GM12878 (cell line): Measurements from ENCODE around the gene RRP36. TPM values are rescaled to one million over a fixed set of nuclear protein-coding genes. Genes with fewer than 3 reads are reported as not detected.

Experiments used
- ATAC-seq: fragments of 200-7000 bp; cut with Tn5 transposase; 3 replicates; pipeline ENCODE4 v1.9.1; 2020; ENCODE audit warnings: mild to moderate bottlenecking, moderate library complexity
- BruUV-seq: library from RNA; stranded (reverse); fragments of 400-500 nt; replicated peaks from 2 replicates; lab custom pipeline; 2021; lab: Mats Ljungman, UMichigan
- CTCF ChIA-PET: fragments of 300-600 bp; sonication (Branson Sonifier 250); formaldehyde crosslinking; extraction: SDS; loops from one replicate; lab custom pipeline; 2021; ENCODE audit warnings: inconsistent platforms; lab: Yijun Ruan, JAX
- POLR2A ChIA-PET: fragments of 350-600 bp; formaldehyde crosslinking; extraction: SDS; loops from one replicate; lab custom pipeline; 2021; ENCODE audit warnings: inconsistent platforms; lab: Charles Lee
- RAD21 ChIA-PET: fragments of 300-600 bp; sonication (Branson Sonifier 250); formaldehyde crosslinking; loops from one replicate; lab custom pipeline; 2023; ENCODE audit warnings: antibody characterized with exemption; ENCODE audit not compliant: unreplicated experiment; lab: Charles Lee
- SMC1A ChIA-PET: fragments of 300-600 bp; sonication (Branson Sonifier 250); formaldehyde crosslinking; loops from one replicate; lab custom pipeline; 2023; ENCODE audit not compliant: unreplicated experiment, uncharacterized antibody; lab: Charles Lee
- DNase-seq: peaks from one replicate; pipeline ENCODE4 v3.0.0-alpha.2; 2011; ENCODE audit warnings: low read depth, low spot score
- FAIRE-seq: peaks from 3 replicates; lab custom pipeline; 2011; peaks lifted over from hg19 to GRCh38; lab: Jason Lieb, UNC
- H2AFZ ChIP-seq: 2 replicates; pipeline ENCODE4 v1.6.0; 2011; ENCODE audit warnings: low read depth, low read length, control low read depth; ENCODE audit not compliant: control insufficient read depth
- H3K27ac ChIP-seq: 2 replicates; pipeline ENCODE4 v1.5.1; 2011; ENCODE audit warnings: control low read depth; ENCODE audit not compliant: control insufficient read depth, insufficient read depth
- H3K27me3 ChIP-seq, 2 experiments: replicated peaks in 1 of 2; 2 replicates each; pipeline versions ENCODE4 v1.6.0 to v1.6.1; 2011; ENCODE audit warnings: low read length in 1 of 2; ENCODE audit not compliant: control insufficient read depth in 2 of 2, insufficient read depth in 2 of 2
- H3K36me3 ChIP-seq, 2 experiments: 2 replicates each; pipeline ENCODE4 v1.5.1; 2011; ENCODE audit warnings: low read length in 1 of 2; ENCODE audit not compliant: control insufficient read depth in 2 of 2, insufficient read depth in 2 of 2
- H3K4me1 ChIP-seq: 2 replicates; pipeline ENCODE4 v1.6.1; 2011; ENCODE audit warnings: mild to moderate bottlenecking, low read length, moderate library complexity, mixed read lengths; ENCODE audit not compliant: control insufficient read depth, insufficient read depth
- H3K4me2 ChIP-seq: 2 replicates; pipeline ENCODE4 v1.6.0; 2011; ENCODE audit warnings: control low read depth; ENCODE audit not compliant: control insufficient read depth, insufficient read depth
- H3K4me3 ChIP-seq: fragments of 200-600 bp; sonication (generic); 2 replicates; pipeline ENCODE4 v1.5.1; 2016
- H3K79me2 ChIP-seq: 2 replicates; pipeline ENCODE4 v1.6.0; 2011; ENCODE audit warnings: low read length; ENCODE audit not compliant: control insufficient read depth, insufficient read depth
- H3K9ac ChIP-seq: 2 replicates; pipeline ENCODE4 v1.8.0; 2011; ENCODE audit warnings: low read length, control low read depth, mixed read lengths; ENCODE audit not compliant: control insufficient read depth, insufficient read depth
- H3K9me3 ChIP-seq: replicated peaks from 3 replicates; pipeline ENCODE4 v1.5.1; 2011; ENCODE audit warnings: mild to moderate bottlenecking, low read length; ENCODE audit not compliant: control insufficient read depth, insufficient read depth
- H4K20me1 ChIP-seq: 2 replicates; pipeline ENCODE4 v1.6.0; 2011; ENCODE audit not compliant: control insufficient read depth, insufficient read depth
- BACH1 ChIP-seq: fragments of 450-650 bp; IDR thresholded peaks from 2 replicates; pipeline ENCODE4 v1.6.1; 2017; ENCODE audit warnings: mild to moderate bottlenecking, borderline replicate concordance
- CEBPB ChIP-seq, 2 experiments: fragments of 150-350 bp in 1 of 2; IDR thresholded peaks; 2 replicates each; pipeline ENCODE4 v1.6.1; 2012 to 2014; ENCODE audit warnings: low read depth in 2 of 2, low read length in 2 of 2, borderline replicate concordance in 1 of 2, inconsistent platforms in 1 of 2
- GABPA ChIP-seq: IDR thresholded peaks from 2 replicates; pipeline ENCODE4 v1.6.1; 2014; ENCODE audit warnings: antibody characterized with exemption, low read depth, mild to moderate bottlenecking, inconsistent platforms
- HDAC2 ChIP-seq: fragments of 200-600 bp; sonication (generic); IDR thresholded peaks from 2 replicates; pipeline ENCODE4 v1.6.1; 2017
- MXI1 ChIP-seq: fragments of 150-350 bp; IDR thresholded peaks from 2 replicates; pipeline ENCODE4 v1.6.1; 2011; ENCODE audit warnings: low read depth, mild to moderate bottlenecking, inconsistent platforms, low read length, improper control_type of control experiment
- MYB ChIP-seq: fragments of 150-350 bp; IDR thresholded peaks from 2 replicates; pipeline ENCODE4 v1.6.1; 2014; ENCODE audit warnings: mild to moderate bottlenecking, low read depth, low read length, borderline replicate concordance
- RFX5 ChIP-seq: IDR thresholded peaks from 2 replicates; pipeline ENCODE4 v1.6.1; 2011; ENCODE audit warnings: low read depth, low read length, improper control_type of control experiment
- RUNX3 ChIP-seq: IDR thresholded peaks from 2 replicates; pipeline ENCODE4 v1.6.1; 2012; ENCODE audit warnings: low read length, inconsistent platforms
- SREBF1 ChIP-seq: IDR thresholded peaks from 2 replicates; pipeline ENCODE4 v1.6.1; 2012; ENCODE audit warnings: mild to moderate bottlenecking, low read length
- SRF ChIP-seq, 2 experiments: IDR thresholded peaks; 2 replicates each; pipeline ENCODE4 v1.6.1; 2011; ENCODE audit warnings: low read depth in 2 of 2, low read length in 2 of 2, mild to moderate bottlenecking in 1 of 2, moderate library complexity in 1 of 2
- STAT3 ChIP-seq: IDR thresholded peaks from 2 replicates; pipeline ENCODE4 v1.6.1; 2011; ENCODE audit warnings: low read depth, low read length, improper control_type of control experiment
- TCF7 ChIP-seq: IDR thresholded peaks from 2 replicates; pipeline ENCODE4 v1.6.1; 2014; ENCODE audit warnings: antibody characterized with exemption, borderline replicate concordance
- WGBS: methylation state at CpG from one replicate; pipeline ENCODE4 v1.1.6; 2016; ENCODE audit warnings: low lambda C conversion rate; ENCODE audit not compliant: insufficient replicate concordance, insufficient coverage; ENCODE audit errors: missing lambda C conversion rate; 5-methylcytosine and 5-hydroxymethylcytosine counted together
- in situ Hi-C: fragments of 300-500 bp; cut with MboI; formaldehyde crosslinking; loops from 9 replicates; pipeline ENCODE4 v1.14.3; 2018; ENCODE audit warnings: mixed read lengths
- intact Hi-C: fragments of 100-400 bp; cut with micrococcal nuclease; formaldehyde crosslinking; loops from one replicate; pipeline ENCODE4 v1.14.2; 2022; ENCODE audit not compliant: unreplicated experiment
- polyA plus RNA-seq, 11 experiments: library from polyadenylated mRNA; depleted of rRNA in 4 of 11; unstranded in 6 of 11; stranded (reverse) in 5 of 11; fragments of >200 nt; fragmentation: Nextera tagmentation in 4 of 11; fragmentation: Illumina TruSeq in 1 of 11; extraction: Ambion mirVana in 4 of 11; extraction: Trizol in 1 of 11; gene quantifications; 1 replicate in 1 of 11; 2 replicates in 10 of 11; pipeline versions ENCODE4 v1.2.1 to v1.2.3, GENCODE V29; 2011 to 2016; ENCODE audit warnings: inconsistent platforms in 2 of 11, missing spikeins in 2 of 11, low read depth in 1 of 11
- total RNA-seq, 4 experiments: library from RNA; depleted of rRNA in 3 of 4; stranded (reverse); fragments of >200 nt in 3 of 4; fragmentation: Illumina TruSeq in 1 of 4; extraction: Trizol in 1 of 4; gene quantifications; 2 replicates each; pipeline versions ENCODE4 v1.2.1 to v1.2.3, GENCODE V29; 2013 to 2021

Gene RRP36
- total and polyA plus RNA-seq, 10 of the 15 experiments (the other 5 are each of a cell fraction or from before 2014, with no cell fraction given) = 17.6 to 101 (median 69.7) TPM

DNA sequence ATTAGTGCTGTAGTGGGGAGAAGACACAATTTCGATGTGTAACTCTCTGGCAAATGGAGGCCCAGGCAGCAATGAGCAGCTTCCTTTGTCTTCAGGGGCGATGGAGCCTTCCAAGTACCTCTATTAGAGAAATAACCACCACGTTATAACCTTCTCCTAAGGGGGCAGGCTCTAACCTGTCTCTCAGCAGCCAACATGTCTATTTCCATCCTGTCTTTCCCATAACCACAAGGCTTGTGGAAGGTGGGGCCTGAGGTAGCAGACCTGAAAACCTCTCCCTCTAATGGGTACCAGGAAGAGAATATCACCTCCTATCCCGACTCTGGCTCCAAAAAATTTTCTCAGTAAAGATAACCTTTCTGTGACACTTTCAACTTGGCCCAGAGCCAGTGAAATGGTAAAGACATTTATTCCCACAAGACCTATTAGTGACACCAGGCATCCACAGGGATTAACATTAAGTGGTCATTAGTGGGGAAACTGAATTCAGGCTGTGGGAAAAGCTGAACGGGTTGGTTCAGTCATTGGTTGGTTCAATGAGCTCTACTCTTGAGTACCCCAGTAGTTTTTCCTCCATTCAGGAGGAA is 46.4 kb upstream of the RRP36 start:
- peaks cover 25% of the 10 kb centered on the region for H3K79me2 ChIP-seq
- ChIA-PET SMC1A (interaction anchor here (1.1 to 2.2 kb wide), 2 partner anchors 9 to 17 kb away, joined by 4 to 8 read pairs; partner anchors contain the start of gene PPP2R5D), POLR2A (interaction anchor here (1.0 kb wide), 1 partner anchor 9 kb away, joined by 10 read pairs; the partner anchor contains the start of gene PPP2R5D), CTCF (interaction anchor here (0.6 kb wide), 2 partner anchors 403 to 761 kb away, joined by 3 read pairs; no protein-coding TSS in a partner anchor), RAD21 (interaction anchor here (0.7 kb wide), 1 partner anchor 9 kb away, joined by 3 read pairs; the partner anchor contains the start of gene PPP2R5D)
- H3K27ac ChIP-seq = no peak overlapping the region
- no peaks in the 10 kb centered on the region for H3K27me3 ChIP-seq
- peaks cover 9% of the 10 kb centered on the region for H3K4me1 ChIP-seq
- in situ Hi-C loops (no loop called here), intact Hi-C loops (no loop called here)
- FAIRE-seq (no peak), ATAC-seq (no peak), DNase-seq (no peak)
- no peaks in the 10 kb centered on the region for H4K20me1 ChIP-seq
- TF ChIP-seq STAT3 (no peak), MXI1 (no peak), SRF (IDR thresholded peaks at IDR 0.05; ENCODE audit: low read depth in 2 of 2, low read length in 2 of 2) (no peak), MYB (no peak), SREBF1 (no peak), GABPA (no peak)
- H3K36me3 ChIP-seq = no peaks in the 10 kb centered on the region; a peak in 1 of 4 replicates
- no peak overlapping the region for H3K9ac ChIP-seq
- BruUV-seq = no TSS peak
- no peaks in the 10 kb centered on the region for H3K9me3 ChIP-seq
- H3K4me3 ChIP-seq = no peak overlapping the region
- H3K4me2 ChIP-seq = no peak overlapping the region
- no peak overlapping the region for H2AFZ ChIP-seq
- 98% methylated on average over 5 of the region's 5 CpGs for WGBS

DNA sequence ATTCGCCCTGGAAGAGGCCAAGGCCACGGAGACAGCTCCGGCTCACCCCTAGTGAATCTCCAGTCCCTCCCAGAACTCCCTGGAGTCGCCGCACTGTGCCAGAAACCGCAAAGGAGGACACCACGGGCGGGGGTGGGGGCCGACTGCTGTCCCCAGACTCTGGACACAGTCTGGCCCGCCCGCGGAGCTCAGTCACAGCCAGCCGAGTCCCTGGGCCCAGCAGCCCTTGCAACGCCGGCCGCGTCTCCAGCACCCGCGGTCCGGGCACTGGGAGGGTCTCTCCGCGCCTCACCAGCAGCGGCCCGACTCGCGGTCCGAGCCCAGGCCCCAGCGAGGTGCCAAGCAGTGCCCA is 43.0 kb upstream of the RRP36 start:
- H3K4me1 ChIP-seq = peaks cover 10% of the 10 kb centered on the region
- TF ChIP-seq HDAC2 = no peak
- TF ChIP-seq CEBPB (IDR thresholded peaks at IDR 0.05; ENCODE audit: borderline replicate concordance in 1 of 2, low read depth in 2 of 2, low read length in 2 of 2) = no peak
- no peak for TF ChIP-seq RFX5
- peak; percentile 51 for TF ChIP-seq RUNX3
- TF ChIP-seq BACH1 = peak; percentile 40; the same call in 1 of the 2 replicates
- TF ChIP-seq TCF7 = no peak
- peak overlapping the region; percentile 33 for H3K27ac ChIP-seq
- peak overlapping the region; percentile 78 for H3K4me2 ChIP-seq
- H3K36me3 ChIP-seq = no peaks in the 10 kb centered on the region
- 1% methylated on average over 28 of the region's 28 CpGs for WGBS
- POLR2A ChIA-PET = interaction anchor here (0.5 to 3.0 kb wide), 9 partner anchors 8 to 797 kb away, joined by 3 to 20 read pairs (median 4); partner anchors contain the start of genes CNPY3, KLC4, KLHDC3 and MEA1
- intact Hi-C loops = no loop called here
- H3K27me3 ChIP-seq = no peaks in the 10 kb centered on the region
- no peak for DNase-seq
- FAIRE-seq = no peak
- ATAC-seq = no peak; the same call in 2 of the 3 replicates
- H3K79me2 ChIP-seq = peaks cover 25% of the 10 kb centered on the region
- H4K20me1 ChIP-seq = no peaks in the 10 kb centered on the region
- peak overlapping the region; percentile 90 for H3K9ac ChIP-seq
- RAD21 ChIA-PET = interaction anchor here (0.9 to 2.2 kb wide), 3 partner anchors 29 to 41 kb away, joined by 3 to 8 read pairs (median 3); partner anchors contain the start of genes KLHDC3 and MEA1
- H3K4me3 ChIP-seq = peak overlapping the region; percentile 88
- H2AFZ ChIP-seq = peak overlapping the region; percentile 73
- no TSS peak for BruUV-seq
- in situ Hi-C loops = no loop called here
- CTCF ChIA-PET = interaction anchor here (1.1 to 1.9 kb wide), 6 partner anchors 13 to 528 kb away, joined by 3 to 5 read pairs (median 5); partner anchors contain the start of genes KLHDC3 and MEA1
- no peaks in the 10 kb centered on the region for H3K9me3 ChIP-seq
- SMC1A ChIA-PET = interaction anchor here (0.6 to 1.5 kb wide), 4 partner anchors 36 to 463 kb away, joined by 3 to 4 read pairs (median 4); partner anchors contain the start of genes CNPY3, KLHDC3 and MEA1
